Measurements from ENCODE around the gene HHLA2.

The HHLA2 gene

GRCh38 chr3:108300103-108300849 is 3.9 kb downstream of the HHLA2 start:
- DNase-seq: no peak

- no peak for DNase-seq
Measured at GRCh38 chr3:108301695-108302404, 5.5 kb downstream of the HHLA2 start.

- no peak for DNase-seq
Measured at GRCh38 chr3:108302570-108302969, 6.2 kb downstream of the HHLA2 start.

GRCh38 chr3:108305484-108306172 is 9.3 kb downstream of the HHLA2 start:
- DNase-seq: no peak

- no peak for DNase-seq
Measured at GRCh38 chr3:108311797-108312196, 15.4 kb downstream of the HHLA2 start.

GRCh38 chr3:108312656-108313055 is 16.3 kb downstream of the HHLA2 start:
- no peak for DNase-seq

GRCh38 chr3:108315767-108316301 is 19.5 kb downstream of the HHLA2 start:
- DNase-seq: no peak

GRCh38 chr3:108319428-108320082 is 23.2 kb downstream of the HHLA2 start:
- DNase-seq: peak; percentile 62

GRCh38 chr3:108320746-108321350 is 24.5 kb downstream of the HHLA2 start:
- no peak for DNase-seq

- no peak for DNase-seq
Measured at GRCh38 chr3:108322352-108322751, 26.0 kb downstream of the HHLA2 start.

GRCh38 chr3:108324177-108324576 is 27.8 kb downstream of the HHLA2 start:
- no peak for DNase-seq

GRCh38 chr3:108327168-108327567 is 30.8 kb downstream of the HHLA2 start:
- no peak for DNase-seq

- DNase-seq: no peak
Measured at GRCh38 chr3:108328821-108329486, 32.6 kb downstream of the HHLA2 start.

GRCh38 chr3:108329508-108329907 is 33.2 kb downstream of the HHLA2 start:
- no peak for DNase-seq

GRCh38 chr3:108329947-108330346 is 33.6 kb downstream of the HHLA2 start:
- DNase-seq: no peak

- no peak for DNase-seq
Measured at GRCh38 chr3:108331792-108332191, 35.4 kb downstream of the HHLA2 start.

- DNase-seq: no peak
Measured at GRCh38 chr3:108333961-108334360, 37.6 kb downstream of the HHLA2 start.

GRCh38 chr3:108334701-108335100 is 38.4 kb downstream of the HHLA2 start:
- no peak for DNase-seq

GRCh38 chr3:108338901-108339545 is 42.7 kb downstream of the HHLA2 start:
- no peak for DNase-seq

- DNase-seq: no peak
Measured at GRCh38 chr3:108341911-108342310, 45.6 kb downstream of the HHLA2 start.

- no peak for DNase-seq
Measured at GRCh38 chr3:108342837-108343486, 46.6 kb downstream of the HHLA2 start.
